ENCODE data around the gene CNTN2. TPM values are rescaled to one million over a fixed set of nuclear protein-coding genes. Genes with fewer than 3 reads are reported as not detected.

CNTN2 gene, protein sequence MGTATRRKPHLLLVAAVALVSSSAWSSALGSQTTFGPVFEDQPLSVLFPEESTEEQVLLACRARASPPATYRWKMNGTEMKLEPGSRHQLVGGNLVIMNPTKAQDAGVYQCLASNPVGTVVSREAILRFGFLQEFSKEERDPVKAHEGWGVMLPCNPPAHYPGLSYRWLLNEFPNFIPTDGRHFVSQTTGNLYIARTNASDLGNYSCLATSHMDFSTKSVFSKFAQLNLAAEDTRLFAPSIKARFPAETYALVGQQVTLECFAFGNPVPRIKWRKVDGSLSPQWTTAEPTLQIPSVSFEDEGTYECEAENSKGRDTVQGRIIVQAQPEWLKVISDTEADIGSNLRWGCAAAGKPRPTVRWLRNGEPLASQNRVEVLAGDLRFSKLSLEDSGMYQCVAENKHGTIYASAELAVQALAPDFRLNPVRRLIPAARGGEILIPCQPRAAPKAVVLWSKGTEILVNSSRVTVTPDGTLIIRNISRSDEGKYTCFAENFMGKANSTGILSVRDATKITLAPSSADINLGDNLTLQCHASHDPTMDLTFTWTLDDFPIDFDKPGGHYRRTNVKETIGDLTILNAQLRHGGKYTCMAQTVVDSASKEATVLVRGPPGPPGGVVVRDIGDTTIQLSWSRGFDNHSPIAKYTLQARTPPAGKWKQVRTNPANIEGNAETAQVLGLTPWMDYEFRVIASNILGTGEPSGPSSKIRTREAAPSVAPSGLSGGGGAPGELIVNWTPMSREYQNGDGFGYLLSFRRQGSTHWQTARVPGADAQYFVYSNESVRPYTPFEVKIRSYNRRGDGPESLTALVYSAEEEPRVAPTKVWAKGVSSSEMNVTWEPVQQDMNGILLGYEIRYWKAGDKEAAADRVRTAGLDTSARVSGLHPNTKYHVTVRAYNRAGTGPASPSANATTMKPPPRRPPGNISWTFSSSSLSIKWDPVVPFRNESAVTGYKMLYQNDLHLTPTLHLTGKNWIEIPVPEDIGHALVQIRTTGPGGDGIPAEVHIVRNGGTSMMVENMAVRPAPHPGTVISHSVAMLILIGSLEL
- total RNA-seq (under 1 TPM in 1 of 4 donors, not detected in 3; 0.06 TPM), polyA plus RNA-seq (under 1 TPM in 2 of 3 donors, not detected in 1; 0.01 to 0.05 TPM)
- long read RNA-seq, donor 1: 0 reads
- long read RNA-seq, donor 2: 0 reads

DNA sequence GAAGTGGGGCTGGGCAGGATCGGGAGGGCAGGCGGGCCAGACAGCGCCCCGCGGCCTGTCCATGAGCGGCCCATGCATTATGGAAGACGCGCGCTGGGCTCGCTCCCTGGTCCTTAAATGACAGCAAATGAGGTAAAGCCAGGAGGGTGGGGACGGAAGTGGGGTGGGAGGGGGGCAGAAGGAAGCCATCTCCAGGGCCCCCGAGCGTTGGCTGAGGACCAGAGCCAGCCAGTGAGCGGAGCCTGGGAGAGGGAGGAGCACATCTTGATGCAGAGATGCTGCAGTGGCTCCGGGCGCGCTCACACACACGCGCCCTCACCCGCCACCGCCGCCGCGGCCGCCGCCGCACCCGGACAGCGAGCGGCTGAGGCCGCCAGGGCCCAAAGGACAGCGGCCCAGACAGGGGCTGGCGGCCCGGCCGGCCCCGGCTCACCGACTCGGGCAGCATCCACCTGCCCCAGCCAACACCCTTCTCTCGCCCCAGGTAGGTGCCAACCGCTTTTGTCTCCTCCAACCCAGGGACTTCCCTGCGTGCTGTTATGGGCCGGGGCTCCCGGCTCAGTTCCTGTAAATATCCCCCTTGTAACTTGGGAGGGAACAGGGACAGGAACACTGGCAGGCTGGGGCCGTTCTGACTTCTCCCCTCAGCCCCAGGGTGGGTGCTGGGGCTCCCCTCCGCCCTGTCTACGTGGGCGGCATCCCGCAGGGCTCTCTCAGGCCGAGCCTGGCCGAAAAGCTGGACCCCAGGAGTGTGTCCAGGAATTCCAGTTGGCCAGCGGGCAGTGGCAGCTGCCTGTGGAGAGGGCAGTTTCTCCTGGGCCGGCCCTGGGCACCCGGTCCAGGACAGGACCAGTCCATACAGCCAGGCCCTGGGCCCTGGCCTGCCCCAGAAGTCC, at the start of gene CNTN2:
CNTN2 (plus strand) TSS at position 302 of the 896 bp plus-strand sequence. CDS start 9,974 bp downstream, outside the sequence.
- TF ChIP-seq, protein P1, sequence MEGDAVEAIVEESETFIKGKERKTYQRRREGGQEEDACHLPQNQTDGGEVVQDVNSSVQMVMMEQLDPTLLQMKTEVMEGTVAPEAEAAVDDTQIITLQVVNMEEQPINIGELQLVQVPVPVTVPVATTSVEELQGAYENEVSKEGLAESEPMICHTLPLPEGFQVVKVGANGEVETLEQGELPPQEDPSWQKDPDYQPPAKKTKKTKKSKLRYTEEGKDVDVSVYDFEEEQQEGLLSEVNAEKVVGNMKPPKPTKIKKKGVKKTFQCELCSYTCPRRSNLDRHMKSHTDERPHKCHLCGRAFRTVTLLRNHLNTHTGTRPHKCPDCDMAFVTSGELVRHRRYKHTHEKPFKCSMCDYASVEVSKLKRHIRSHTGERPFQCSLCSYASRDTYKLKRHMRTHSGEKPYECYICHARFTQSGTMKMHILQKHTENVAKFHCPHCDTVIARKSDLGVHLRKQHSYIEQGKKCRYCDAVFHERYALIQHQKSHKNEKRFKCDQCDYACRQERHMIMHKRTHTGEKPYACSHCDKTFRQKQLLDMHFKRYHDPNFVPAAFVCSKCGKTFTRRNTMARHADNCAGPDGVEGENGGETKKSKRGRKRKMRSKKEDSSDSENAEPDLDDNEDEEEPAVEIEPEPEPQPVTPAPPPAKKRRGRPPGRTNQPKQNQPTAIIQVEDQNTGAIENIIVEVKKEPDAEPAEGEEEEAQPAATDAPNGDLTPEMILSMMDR (IDR thresholded peaks at IDR 0.05): no peak
- H3K4me1 ChIP-seq: no peaks in the 10 kb centered on the region
- no peak within 1 kb of the TSS for H3K4me3 ChIP-seq
- intact Hi-C loops (cut with DNase I): no loop called here
- no peaks in the 10 kb centered on the region for H3K9me3 ChIP-seq
- WGBS, 3 donors: 5 to 13% (median 6%) methylated on average over 34 to 53 of the region's 53 CpGs
- peaks cover 0 to 68% (median 33%) of the 10 kb centered on the region in 3 donors for H3K27me3 ChIP-seq (ENCODE audit: insufficient read depth in 3 of 3, low read length in 2 of 3)
- H3K27ac ChIP-seq: no peak within 1 kb of the TSS
- H3K36me3 ChIP-seq (ENCODE audit: insufficient read depth in 1 of 2, low read depth in 1 of 2): no peaks in the 10 kb centered on the region
- no peak for ATAC-seq
- no peak for DNase-seq

DNA sequence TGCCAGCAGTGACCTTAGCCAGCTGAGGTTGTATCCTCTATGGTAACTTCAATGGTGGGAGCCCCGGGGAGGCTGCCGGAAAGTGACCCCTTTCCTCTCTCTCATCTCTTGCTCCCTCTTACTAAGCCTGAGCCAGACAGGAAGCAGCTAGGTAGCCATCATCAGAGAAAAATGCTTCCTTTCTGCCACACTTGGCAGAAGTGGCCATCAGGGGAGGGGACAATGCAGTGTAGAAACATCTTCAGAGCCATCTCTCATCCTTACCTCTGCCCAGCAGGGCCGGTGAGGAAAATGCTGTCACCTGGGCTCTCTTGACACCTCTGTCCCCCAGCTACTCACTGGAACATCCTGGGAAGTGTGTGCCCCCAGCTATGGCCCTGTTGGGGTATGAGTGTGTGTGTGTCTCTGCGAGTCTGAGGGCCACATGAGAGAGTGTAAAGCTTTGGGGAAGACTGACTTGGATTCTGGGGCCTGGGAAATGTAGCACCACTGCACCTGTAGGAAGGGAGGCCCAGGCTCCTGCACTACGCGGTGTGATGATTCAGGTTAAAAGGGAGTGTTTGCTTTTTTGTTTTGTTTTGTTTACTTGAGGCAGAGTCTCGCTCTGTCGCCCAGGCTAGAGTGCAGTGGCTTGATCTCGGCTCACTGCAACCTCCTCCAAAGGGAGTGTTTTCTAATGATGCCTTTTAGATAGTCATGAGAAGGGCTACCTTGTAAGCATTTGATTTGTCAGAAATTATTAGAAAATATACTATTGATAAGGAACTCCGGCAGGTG, 48.7 kb upstream of the CNTN2 start:
- Histone ChIP-seq H3K36me3 (ENCODE audit: insufficient read depth in 1 of 2, low read depth in 1 of 2) (no peaks in the 10 kb centered on the region), H3K27ac (no peak overlapping the region), H3K4me1 (no peaks in the 10 kb centered on the region), H3K27me3 (ENCODE audit: insufficient read depth in 3 of 3, low read length in 2 of 3) (peaks cover 0 to 22% (median 2%) of the 10 kb centered on the region in 3 donors), H3K9me3 (no peaks in the 10 kb centered on the region), H3K4me3 (no peak overlapping the region)
- ATAC-seq (no peak), DNase-seq (no peak)
- intact Hi-C loops (cut with DNase I): loop anchor here in 1 of 2 donors (5.0 kb wide), 1 partner anchor 68 kb away; no protein-coding TSS in a partner anchor
- TF ChIP-seq, protein P1 (IDR thresholded peaks at IDR 0.05): no peak
- WGBS, 3 donors: 88 to 90% (median 88%) methylated on average over 10 of the region's 10 CpGs

DNA sequence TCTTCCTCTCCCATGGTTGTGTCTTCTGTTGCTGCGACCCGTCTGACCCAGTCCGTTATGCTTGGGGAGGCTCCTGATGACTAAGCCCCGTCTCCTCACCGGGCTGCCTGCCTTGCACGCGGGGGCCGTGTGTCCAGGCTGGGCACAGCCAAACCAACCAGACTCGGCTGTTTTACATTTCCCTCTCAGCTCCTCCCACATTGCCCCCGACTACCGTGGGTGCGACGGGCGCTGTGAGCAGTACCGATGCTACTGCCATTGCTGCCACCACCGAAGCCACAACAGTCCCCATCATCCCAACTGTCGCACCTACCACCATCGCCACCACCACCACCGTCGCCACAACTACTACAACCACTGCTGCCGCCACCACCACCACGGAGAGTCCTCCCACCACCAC, 46.0 kb upstream of the CNTN2 start:
- Histone ChIP-seq H3K36me3 (ENCODE audit: insufficient read depth in 1 of 2, low read depth in 1 of 2) (no peaks in the 10 kb centered on the region), H3K27ac (no peak overlapping the region), H3K27me3 (ENCODE audit: insufficient read depth in 3 of 3, low read length in 2 of 3) (peaks cover 0 to under 1% (median 0%) of the 10 kb centered on the region in 3 donors), H3K9me3 (no peaks in the 10 kb centered on the region), H3K4me1 (no peaks in the 10 kb centered on the region), H3K4me3 (no peak overlapping the region)
- ATAC-seq (no peak), DNase-seq (no peak)
- TF ChIP-seq, protein P1 (IDR thresholded peaks at IDR 0.05): no peak
- WGBS, 3 donors: 91 to 92% (median 92%) methylated on average over 22 of the region's 22 CpGs
- intact Hi-C loops (cut with DNase I): loop anchor here in 1 of 2 donors (5.0 kb wide), 1 partner anchor 60 kb away; no protein-coding TSS in a partner anchor

All from psoas muscle (tissue), 8 donors.